Activated CD4-positive, alpha-beta T cell treated with anti-CD3 and anti-CD28 coated beads, Interleukin-2, amount 50 U/mL, for 24 hours (primary cell): ENCODE measurements around the gene DGKB.

Source experiments
- DNase-seq, 2 donors: peaks; one replicate each; pipeline ENCODE4 v3.0.0-alpha.2; 2020; ENCODE audit warnings: low read depth in 1 of 2, low spot score in 1 of 2

DGKB gene

DNA sequence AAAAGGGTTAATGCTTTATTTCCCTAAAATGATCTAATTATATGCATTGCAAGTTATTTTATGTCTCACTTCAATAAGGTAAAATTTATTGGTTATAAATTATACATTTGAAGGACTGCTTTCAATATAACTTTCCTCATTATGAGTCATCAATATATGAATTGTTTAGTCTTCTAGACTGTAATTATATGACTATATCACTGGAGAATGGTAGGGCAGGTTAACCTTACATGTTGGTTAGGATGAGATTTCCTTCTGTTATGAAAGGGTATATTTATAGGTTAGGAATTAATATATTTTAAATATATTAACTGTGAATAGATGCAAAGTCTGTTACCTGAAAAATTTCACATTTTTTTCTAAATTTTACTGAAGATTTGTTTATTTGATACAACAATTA, 506.7 kb downstream of the DGKB start:
- no peak for DNase-seq

DNA sequence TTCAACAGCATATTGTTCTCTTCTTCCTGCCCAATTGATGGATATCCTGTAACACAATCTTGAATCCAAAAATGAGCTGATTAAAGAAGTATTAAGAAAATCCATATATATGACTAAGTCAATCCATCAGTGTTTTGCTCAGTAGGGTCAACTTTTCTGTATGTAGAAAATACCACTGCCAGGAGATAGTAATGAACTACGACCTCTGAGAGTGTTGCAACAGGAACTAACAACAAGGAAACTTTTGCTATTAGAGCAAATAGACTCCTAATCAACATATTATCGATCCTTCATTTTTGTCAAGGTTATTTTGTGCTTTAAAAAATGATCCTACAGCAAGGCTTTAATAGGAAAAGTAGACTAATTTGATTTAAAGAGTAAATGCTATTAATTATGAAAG, 507.8 kb downstream of the DGKB start:
- no peak for DNase-seq

DNA sequence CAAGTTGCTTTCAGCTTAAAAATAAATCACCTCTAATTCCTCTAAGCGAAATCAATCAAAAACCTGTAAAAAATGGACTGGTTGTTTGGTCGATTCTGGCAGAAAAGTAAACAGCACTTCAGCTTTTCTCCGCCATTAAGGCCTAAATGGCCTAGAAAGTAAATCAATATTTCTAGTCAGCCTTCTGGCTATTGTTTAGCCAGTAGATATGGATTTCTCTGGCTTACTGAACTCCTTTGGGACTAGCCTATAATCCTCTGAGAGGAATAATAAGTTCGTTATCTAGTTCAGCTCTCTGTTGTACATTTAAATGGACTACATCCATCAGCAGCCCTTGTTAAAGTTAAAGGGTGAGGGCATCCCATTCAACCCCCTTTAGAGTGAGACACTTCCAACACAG, 513.0 kb downstream of the DGKB start:
- DNase-seq, result no peak

DNA sequence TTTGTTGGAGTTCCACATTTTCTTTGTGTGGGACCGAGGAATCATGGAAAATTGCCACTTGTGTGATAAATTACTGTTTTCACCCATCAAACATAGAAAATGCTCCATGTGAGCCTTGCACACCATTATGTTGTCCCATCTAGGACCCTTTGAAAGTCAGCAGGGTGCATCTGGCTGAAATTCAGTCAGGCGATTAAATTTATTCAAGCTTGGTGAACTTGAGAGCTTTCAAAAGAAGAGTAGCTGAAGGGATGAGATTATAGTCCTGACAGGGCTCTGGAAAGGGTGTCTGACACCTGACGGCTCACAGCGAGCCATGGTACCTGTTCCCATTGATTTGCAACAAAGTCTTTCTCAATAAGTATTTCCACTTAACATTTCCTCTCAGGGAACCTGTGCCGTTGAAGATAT, 513.4 kb downstream of the DGKB start:
- DNase-seq, result no peak

DNA sequence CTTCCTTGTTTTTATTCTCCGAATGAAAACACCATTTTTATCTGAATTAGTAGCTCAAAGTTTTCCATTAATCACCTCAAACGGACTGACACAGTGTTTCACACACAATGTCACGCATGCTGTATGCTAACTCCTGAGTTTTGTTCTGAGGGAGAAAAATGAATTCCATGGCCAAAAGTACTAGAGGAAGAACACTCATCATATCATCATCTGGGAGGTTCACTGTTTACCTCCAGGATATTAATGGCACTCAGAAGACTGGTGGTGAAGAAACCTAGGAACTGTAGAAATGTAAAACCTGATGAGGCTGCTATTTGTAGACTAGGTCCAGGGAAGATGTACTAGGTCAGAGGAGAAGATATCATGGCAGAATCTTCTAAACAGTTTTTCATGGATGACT, 517.5 kb downstream of the DGKB start:
- DNase-seq, result no peak

DNA sequence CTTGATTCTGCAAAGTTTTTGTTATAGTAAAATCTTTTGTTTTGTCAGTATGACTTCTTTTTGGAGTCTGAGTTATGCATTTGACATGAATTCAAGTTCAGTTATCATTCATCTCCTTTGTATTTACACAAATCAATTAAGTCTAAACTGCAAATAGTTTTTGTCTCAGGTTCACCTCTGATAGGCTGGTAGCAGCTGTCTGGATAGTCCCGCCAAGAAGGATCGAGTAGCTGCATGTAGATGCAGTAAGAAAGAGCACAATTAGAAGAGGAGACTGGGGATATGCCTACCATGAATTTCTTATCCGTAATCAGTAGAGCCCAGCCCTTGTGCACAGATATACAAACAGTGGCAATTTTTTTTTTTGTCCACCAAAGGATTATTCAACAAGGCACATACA, 520.6 kb downstream of the DGKB start:
- no peak for DNase-seq

DNA sequence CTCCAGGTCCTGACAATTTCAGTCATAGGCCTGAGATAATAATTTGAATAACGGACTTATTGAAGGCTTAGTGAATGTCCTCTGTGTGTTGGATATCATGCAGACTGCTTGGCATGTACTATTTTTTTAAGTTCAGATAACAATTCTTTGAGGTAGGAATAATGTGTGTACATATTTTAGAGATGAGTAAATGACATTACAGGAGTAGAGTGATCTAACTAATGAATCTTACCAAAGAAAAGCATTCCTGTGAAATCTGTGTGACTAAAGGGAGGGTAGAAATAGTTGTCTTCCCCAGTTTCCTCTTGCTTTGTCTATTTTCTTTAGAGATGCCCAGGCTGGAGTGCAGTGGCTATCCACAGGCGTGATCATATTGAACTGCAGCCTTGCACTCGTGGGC, 521.2 kb downstream of the DGKB start:
- DNase-seq, result no peak

DNA sequence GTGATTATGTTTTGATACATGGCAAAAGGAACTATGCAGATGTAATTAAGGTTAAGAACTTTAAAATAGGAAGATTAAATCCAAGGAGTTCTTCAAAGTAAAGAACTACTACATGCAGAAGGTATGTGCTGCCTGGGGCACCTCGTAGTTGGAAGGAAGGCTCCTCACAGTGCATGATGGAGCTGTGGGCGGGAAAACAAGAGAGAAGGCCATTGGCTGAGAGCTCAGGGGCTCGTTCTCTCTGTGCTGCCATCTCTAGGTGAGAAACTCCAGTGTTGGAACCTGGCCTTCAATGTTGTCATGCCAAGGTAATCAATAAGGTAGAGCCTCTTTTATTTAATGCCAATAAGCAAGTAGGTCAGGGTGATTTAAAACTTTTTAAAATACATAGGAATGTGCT, 521.7 kb downstream of the DGKB start:
- no peak for DNase-seq

DNA sequence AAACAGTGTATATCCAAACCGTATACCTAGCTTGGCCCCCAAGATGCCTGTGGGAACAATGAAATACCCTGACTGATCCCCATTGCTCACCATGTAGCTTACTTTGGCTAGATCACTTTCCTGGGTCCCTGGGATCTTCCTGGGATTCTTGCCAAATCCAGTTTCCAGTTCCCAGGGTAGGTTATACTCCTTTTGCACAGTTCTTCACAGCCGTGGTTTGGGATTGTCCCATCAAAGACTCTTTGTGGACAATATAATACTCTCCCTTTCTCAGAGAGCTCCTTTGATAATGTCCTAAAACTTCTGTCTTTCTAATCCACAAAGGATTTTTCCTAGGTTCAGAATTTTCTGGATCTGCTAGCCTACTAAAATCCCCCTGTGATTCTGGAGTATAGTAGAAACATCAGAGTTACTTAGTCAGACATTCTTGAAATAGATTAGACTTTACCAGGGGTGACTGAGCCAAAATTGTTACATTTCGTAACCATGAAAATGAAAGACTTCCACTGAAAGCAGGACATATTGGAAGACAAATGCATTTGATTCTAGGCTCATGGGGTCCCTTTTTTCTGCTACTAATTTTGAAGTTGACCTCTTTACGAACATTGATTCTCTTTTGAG, 524.8 kb downstream of the DGKB start:
- DNase-seq, result no peak

DNA sequence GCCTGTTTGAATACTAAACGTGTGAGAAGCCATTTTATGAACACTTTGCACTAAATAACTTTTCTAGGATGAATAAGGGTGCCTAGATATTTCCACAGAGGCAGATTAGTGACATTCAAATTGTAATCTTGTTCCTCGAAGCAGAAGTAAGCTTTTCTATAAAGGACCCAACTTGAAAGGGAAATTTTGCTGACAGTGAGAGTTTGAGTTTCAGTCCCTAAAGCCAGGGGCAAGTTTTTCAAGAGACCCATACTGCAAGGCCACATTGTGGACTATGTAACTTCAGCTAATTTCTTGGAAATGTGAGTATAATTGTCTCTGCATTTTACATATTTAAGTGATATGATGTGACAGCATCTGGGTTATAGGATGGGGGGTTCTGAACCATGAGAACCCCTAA, 525.8 kb downstream of the DGKB start:
- DNase-seq, result no peak

DNA sequence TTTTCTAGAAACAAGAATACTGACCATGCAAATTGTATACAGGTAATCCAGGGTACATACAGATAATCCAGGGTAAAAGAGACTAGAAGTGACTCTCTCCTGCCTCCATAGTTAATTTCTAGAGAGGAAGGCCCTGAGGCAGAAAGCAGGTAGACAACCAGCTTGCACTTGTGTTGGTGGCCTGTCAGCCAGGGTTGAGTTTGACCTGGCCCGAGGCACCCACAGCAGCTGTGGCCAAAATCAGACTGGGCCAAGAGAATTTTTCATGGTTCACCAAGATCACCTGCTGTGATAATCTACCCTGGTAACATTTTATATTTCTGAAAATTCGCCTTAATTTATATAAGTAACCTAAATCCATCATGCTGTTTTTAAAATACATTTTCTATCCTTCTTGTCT, 526.6 kb downstream of the DGKB start:
- no peak for DNase-seq

DNA sequence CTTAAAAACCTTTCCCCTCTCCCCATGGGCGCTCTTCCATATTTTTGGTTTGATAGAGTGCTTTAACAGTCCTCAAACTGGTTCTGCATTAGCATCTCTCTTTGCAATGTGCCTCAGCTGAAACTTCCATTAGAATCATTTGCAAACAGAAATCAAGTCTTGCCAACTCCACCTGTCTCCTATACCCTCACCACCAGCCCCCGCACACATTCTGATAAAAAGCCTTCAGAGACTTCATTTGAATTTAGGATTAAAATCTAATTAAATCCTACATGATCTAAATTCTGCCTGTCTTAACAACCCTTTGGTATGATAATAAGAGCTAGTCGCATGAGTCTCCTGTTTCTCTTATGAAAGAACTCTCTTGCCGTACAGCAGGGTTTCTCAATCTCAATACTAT, 528.2 kb downstream of the DGKB start:
- DNase-seq, result no peak

DNA sequence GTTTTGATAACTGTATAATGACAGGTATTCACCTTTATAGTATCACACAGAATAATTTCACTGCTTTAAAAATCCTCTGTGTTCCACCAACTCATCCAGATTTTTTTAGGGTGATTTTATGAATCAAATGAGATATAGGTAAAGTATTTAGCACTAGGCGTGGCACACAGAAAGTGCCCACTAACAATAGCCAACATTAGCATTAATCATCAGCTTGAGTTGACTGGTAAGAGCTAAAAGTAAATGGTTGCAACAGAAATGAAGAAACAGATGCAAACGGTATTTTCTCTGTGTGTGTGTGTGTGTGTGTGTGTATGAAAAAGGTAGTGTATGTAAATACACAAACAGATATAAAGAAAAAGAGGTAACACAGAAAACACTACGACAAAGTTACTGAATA, 534.3 kb downstream of the DGKB start:
- no peak for DNase-seq

DNA sequence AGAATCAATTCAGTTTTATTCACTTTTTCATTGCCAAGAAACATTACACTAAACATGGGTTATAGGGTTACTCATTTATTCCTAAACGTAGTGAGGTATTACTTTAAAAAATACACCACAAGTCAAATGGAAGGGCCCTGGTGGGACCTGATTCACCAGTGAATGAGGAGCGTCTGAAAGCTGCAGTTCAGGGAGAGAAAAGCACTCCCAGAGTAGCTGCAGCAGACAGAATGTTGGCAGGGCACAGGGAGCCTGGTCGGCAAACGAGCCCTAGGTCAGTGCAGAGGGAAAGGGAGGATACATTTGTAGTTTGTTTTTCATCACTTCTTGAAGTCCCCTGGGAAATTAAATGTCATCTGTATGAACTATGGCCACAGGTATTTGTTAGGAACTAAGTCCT, 551.4 kb downstream of the DGKB start:
- DNase-seq, result no peak

DNA sequence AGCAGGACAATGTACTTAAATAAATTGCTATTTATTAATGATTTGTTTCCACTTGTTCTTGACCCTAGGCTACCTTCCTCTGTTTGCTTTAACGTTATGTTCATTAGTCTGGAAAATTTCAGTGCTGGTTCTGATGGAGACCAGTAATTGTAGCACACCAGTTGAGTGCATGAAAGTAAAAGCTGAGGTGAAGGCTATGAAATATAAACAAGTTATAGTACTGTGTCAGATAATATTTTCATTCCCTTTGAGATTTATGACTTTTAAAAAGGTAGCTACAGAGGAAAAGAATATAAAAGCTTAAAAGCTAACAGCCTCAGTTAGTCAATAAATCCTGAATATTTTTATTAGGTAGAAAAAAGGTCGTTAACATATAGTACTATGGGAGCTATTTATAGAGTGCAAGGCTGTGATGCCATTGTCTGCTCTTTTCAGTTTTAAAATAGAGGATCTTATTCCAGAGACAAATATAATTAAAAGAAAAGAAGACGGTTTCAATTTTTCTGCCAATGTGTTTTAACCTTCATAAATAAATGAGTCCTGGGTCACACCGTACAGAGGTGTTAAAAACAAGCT, 561.3 kb downstream of the DGKB start:
- DNase-seq, result no peak

DNA sequence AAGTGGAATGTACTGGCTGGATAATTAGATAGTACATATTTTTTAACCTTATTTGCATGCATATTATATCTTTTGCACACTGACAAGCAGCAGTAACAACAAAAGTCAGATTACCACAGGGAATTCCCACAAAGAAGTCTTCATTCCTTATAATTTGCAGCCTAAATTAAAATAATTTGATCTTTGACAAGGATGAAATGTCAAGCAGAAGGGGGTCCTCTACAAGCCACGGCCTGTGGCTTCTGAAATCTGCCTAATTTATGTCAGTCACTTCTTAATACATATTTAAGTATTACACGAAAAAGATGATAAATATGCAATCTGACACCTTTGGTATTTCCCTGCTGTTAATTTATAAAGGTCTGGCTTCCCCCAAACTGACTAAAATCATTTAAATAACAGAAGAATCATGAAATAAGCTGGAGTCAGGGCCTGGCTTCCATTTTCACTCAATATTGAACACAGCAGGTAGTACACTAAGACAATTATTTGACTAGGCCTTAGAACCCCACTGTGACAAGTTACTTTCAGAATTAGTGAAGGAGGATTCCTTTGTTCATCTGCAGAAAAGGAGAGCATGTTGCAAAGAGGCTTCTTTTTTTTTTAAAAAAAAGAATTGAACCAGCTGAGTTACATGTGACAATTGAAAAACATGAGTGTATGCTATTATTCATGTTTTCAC, 562.0 kb downstream of the DGKB start:
- DNase-seq, result no peak

DNA sequence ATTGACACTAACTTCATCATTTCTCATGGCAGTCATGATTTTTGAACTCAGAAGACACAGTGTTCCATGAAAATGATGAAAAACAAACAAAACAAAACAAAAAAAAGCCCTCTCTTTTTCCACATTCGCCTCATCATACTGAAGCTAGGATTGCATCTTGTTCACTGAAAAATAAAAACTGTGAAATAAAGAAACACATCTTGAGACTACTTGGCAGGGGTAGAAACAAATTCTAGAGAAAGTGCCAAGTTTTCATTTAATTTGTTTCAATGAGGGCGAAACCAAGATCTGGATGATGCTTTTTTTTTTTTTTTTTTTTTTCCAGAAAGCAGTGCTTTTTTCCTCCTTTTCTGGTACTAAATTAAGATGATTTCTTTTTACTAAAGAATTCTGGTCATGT, 562.7 kb downstream of the DGKB start:
- no peak for DNase-seq

DNA sequence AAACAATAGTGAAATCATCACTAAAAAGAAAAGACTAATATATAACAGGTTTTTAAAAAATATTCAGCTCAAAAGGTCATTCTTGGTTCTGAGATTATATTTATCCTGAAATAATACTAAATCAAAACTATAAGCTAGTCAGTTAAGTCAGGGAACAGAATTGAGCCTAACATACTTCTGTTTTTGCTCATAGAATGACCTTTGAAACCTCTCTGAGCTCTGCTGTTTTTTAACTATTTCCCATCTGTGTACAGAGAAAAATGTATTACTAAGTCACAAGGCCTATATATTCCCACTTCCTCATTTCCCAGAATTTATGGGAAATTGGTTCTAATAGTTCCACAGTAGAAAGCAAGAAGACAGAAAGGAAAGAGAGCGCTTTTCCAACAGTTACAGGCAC, 566.3 kb downstream of the DGKB start:
- DNase-seq, result no peak

DNA sequence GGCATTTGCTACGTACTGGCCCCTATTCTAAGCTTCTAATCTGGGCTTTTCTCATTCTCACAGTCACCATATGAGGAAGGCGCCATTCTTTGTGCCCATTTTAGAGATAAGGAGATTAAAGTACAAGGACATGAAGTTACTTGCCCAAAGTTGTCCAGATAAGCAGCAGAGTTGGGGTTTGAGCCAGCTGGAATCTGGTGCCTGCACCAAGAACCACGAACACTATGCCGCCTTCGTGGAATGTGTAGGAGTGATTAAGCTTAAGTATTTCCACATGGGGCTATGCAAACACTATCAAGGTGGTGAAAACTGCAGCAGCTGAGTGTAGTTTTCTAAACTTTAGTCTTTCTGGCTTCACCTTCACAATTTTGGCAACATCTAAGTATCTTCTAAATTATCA, 570.4 kb downstream of the DGKB start:
- no peak for DNase-seq

DNA sequence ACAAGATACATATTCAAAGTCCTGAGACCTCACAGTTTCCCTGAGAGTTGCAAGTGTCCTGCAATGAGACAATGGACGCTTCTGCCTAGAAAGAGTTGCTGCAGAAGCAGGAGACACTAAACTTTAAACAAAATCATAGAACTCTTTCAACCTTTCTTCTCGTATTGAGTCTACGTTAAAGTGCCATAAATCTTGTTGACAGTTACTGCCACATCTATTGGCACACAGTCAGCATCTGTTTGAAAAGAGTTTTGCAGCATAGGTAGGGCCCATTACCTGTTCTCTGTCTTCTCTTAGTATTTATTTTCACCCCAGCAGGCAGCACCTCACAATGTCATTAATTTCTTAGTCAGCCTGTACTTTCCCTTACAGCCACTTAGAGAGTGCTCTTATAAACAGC, 577.8 kb downstream of the DGKB start:
- no peak for DNase-seq

DNA sequence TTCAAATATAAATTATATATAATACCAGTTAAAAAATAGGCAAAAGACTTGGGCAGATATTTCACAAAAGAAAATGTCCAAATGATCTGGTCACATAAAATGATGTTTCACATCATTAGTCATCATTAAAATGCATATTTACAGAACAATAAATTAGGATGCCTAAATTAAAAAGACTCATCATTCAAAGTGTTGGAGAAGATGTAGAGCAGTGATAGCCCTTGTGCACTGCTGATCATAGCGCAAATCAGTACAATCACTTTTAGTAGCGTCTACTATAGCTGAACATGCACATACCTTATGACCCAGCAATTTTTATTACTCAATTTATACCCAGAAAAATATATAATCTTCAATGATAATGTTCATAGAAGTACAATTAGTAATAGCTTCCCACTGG, 579.8 kb downstream of the DGKB start:
- DNase-seq, result no peak

DNA sequence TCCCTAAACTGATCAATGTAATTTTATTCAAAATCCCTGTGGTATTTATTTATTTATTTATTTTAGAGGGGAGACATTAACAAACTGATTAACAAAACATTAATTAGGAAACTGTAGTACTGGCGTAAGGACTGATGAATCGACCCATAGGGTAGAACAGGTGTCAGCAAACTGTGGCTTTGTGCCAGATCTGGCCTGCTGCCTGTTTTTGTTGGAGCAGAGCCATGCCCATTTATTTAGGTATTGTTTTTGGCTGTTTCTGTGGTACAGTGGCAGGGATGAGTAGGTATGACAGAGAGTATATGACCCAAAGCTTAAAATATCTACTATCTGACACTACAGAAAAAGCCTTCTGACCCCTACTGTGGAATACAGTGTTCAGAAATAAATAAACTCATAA, 580.6 kb downstream of the DGKB start:
- DNase-seq, result no peak

DNA sequence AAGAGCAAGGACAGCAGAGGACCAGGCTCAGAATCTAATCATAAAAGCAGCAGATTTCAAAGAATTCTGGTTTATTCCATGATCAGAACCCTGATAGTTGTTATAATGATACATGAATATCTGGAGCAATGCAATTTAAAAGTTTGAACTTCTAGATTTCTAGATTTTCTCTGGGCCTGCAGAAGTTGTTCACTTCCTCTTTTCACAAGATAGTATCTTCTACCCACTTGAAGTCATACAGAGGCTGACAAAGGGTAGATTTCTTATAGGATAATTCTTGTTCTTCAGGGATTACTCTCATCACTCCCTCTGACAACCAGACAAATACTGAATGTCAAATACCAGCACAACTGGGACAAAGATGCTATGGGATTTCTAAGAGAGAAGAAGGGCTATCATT, 593.1 kb downstream of the DGKB start:
- DNase-seq, result no peak
